Thyroid gland (tissue), 4 donors: ENCODE results near the gene ZNF330.

ENCODE experiments used
- POLR2A ChIP-seq, 2 donors: fragments of 450-650 bp; IDR thresholded peaks; one replicate each; pipeline ENCODE4 v1.6.1; 2017; ENCODE audit warnings: antibody characterized with exemption in 2 of 2, mild to moderate bottlenecking in 2 of 2, moderate library complexity in 1 of 2
- TF ChIP-seq, protein P1 (sequence below), 6 experiments: fragments of 200-600 bp in 3 of 6; fragments of 450-650 bp in 3 of 6; sonication (generic) in 3 of 6; IDR thresholded peaks; one replicate each; pipeline ENCODE4 v1.5.1; 2016 to 2019; ENCODE audit warnings: antibody characterized with exemption in 6 of 6, mild to moderate bottlenecking in 2 of 6, inconsistent platforms in 1 of 6, moderate library complexity in 1 of 6

DNA sequence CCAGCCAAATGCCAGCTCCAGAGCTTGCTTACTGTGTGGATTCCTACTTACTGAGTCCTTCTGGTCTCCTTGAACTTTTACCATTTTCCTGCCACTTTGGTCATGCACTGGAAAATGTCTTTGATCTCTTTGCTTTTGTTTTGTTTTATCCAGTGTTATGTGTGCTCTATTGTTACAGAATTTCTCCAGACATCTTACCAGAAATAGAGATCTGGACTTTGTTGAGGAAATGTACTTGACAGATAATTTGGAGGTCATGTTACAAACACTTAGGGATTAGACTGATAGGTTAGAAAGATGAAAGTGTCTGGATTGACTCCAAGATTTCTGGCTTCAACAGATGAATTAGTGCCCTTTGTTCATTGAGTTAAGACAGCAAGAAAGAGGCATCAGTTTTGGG lies 5.7 kb upstream of the ZNF330 start:
- TF ChIP-seq, protein P1, sequence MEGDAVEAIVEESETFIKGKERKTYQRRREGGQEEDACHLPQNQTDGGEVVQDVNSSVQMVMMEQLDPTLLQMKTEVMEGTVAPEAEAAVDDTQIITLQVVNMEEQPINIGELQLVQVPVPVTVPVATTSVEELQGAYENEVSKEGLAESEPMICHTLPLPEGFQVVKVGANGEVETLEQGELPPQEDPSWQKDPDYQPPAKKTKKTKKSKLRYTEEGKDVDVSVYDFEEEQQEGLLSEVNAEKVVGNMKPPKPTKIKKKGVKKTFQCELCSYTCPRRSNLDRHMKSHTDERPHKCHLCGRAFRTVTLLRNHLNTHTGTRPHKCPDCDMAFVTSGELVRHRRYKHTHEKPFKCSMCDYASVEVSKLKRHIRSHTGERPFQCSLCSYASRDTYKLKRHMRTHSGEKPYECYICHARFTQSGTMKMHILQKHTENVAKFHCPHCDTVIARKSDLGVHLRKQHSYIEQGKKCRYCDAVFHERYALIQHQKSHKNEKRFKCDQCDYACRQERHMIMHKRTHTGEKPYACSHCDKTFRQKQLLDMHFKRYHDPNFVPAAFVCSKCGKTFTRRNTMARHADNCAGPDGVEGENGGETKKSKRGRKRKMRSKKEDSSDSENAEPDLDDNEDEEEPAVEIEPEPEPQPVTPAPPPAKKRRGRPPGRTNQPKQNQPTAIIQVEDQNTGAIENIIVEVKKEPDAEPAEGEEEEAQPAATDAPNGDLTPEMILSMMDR (IDR thresholded peaks at IDR 0.05): no peak
- no peak for TF ChIP-seq POLR2A (IDR thresholded peaks at IDR 0.05)
